NCI-H1436 treated with DMSO at 0.1 percent for 48 hours (cell line): ENCODE results near the gene STYXL2.

Experiments used
- DNase-seq: peaks from one replicate; lab custom pipeline; 2025; lab: John Stamatoyannopoulos, UW

The STYXL2 gene

GRCh38 chr1:167110586-167110985 is 16.7 kb downstream of the STYXL2 start:
- no peak for DNase-seq

GRCh38 chr1:167111868-167112709 is 18.2 kb downstream of the STYXL2 start:
- no peak for DNase-seq

DNA sequence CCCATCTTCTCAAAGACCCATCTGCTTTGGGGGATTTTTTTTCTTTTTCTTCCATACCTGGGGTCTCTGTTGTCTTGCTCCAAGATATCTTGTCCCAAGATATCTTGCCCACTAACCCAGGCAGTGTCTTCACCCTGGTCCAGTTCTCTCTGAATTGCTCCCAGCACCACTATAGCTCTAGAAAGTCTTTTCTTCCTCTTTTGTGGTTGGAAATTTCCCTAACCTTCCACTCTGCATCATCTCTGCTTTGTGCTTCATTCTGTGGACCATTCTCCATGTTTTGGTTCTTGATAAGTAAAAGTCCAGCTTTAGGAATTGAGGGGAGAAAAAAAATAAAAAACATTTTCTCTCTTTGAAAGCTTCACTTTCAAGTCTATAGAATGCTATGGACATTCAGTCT is 20.9 kb downstream of the STYXL2 start:
- no peak for DNase-seq

GRCh38 chr1:167115655-167116054 is 21.8 kb downstream of the STYXL2 start:
- DNase-seq: no peak

DNA sequence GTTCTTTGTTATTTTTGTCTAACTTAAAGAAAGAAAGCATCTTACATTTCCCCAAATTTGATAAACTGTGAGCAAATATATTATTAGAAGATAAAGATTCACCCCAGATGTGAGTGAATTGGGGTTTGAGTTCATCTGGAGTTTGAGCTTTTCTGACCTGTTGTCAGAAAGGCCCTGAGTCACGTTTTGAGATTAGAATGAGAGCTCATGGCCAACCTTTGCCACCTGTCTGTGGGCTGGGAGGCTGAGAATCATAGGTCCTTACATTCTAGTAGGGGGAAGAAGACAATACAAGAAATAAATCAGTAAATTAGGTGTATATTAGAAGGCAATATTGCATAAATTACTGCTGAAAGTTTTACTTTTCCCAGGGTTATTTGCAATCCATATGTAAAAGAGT is 22.3 kb downstream of the STYXL2 start:
- no peak for DNase-seq

DNA sequence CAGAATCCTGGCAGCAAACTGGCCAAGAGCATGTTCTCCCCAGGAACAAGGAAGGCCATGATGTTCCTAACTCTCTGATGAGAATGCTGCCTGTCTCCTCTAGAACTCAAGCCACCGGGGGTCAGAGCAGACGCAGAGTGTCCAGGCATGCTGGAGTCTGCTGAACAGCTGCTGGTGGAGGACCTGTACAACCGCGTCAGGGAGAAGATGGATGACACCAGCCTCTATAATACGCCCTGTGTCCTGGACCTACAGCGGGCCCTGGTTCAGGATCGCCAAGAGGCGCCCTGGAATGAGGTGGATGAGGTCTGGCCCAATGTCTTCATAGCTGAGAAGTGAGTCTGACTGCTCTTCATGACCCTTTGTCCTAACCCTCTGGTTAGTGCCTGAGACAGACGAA is 23.4 kb downstream of the STYXL2 start:
- no peak for DNase-seq

DNA sequence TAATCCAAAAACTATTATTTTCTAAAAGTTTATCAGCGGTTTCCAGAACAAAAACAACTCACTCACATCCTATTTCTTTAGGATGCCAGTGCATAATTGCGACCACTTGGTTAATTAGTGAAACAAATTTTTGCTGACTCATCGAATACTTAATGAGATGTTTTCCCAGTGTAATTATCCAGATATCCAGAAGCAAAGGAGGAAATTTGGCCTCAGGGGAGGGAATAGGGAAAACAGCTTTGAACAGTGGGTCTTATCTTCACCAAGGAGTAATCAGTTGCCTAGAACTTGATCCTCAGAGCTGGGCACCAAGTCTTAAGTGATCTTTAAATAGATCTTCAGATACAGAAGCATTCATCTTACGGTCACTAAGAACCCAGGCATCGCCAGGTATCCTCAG is 24.3 kb downstream of the STYXL2 start:
- no peak for DNase-seq

GRCh38 chr1:167119696-167120095 is 25.8 kb downstream of the STYXL2 start:
- DNase-seq: no peak

GRCh38 chr1:167120899-167121298 is 27.0 kb downstream of the STYXL2 start:
- no peak for DNase-seq

DNA sequence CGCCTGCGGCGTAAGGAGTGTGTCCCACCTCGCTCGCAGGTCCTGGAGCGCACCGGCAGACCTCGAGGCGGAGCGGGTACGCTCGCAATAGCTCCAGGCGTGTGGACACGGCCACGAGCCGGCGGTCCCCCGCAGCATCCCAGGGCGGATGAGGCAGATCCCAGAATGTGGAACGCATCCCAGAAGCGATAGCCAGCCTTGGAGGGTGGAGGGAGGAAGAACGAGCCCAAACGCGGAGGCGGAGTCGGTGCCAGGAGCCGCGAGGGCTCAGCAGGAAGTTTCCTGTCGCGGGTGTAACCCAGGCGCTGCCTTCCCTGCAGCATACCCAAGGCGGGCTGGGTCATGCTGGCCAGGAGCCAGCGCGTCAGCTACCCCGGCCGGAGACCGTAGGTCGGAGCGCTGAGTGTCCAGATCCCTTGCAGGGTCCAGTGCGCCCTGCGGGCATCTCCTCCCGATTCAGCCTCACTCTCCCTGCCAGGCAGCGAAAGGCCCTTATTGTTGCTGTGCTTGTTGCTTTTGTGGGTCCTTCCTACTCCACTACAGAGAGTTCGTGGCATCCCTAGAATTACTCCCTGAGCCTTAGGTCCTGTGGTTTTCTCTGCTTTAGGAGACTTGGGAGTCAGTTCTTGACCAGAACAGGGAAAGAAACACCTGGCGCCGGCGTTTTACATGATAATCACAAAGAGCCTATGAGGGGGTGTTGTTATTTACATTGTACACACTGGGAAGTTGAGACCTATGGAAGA is 27.7 kb downstream of the STYXL2 start:
- no peak for DNase-seq

DNA sequence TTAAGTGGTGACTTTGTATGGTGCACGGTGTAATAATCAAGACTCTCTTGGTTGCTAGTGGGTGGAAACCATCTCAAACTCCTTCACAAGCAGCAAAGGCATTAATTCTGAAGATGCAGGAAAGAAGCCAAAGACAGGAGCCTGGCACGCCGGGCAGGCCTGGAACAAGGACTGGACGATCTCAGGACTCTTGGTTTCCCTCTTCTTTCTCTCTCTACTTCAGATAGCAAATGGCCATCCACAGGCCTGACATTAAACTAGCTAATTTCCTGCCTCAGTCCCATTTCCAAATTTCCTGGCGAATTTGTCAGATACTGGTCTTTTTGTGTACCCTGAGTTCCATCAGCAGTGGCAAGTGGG is 28.2 kb downstream of the STYXL2 start:
- no peak for DNase-seq

DNA sequence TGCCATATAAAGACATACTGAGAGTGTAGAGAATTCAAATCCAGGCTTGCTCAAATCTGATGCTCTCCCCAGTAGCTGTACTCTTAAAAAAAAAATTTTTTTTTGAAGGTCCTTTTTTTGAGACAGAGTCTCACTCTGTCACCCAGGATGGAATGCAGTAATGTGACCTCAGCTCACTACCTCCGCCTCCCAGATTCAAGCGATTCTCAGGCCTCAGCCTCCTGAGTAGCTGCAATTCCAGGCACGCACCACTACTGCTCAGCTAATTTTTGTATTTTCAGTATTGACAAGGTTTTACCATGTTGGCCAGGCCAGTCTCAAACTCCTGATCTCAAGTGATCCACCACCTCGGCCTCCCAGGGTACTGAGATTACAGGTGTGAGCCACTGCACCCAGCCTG is 28.7 kb downstream of the STYXL2 start:
- DNase-seq: no peak

GRCh38 chr1:167126317-167126716 is 32.4 kb downstream of the STYXL2 start:
- DNase-seq: no peak

GRCh38 chr1:167126811-167127210 is 32.9 kb downstream of the STYXL2 start:
- no peak for DNase-seq

- DNase-seq: no peak
Measured at GRCh38 chr1:167127236-167127635, 33.4 kb downstream of the STYXL2 start.

DNA sequence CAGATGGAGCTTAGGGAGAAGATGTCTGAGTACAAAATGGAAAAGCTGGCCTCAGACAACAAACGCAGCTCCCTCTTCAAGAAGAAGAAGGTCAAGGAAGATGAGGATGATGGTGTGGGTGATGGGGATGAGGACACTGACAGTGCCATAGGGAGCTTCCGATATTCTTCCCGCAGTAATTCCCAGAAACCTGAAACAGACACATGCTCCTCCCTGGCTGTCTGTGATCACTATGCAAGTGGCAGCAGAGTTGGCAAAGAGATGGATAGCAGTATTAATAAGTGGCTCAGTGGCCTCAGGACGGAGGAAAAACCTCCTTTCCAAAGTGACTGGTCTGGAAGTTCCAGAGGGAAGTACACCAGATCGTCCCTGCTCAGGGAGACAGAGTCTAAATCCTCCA is 33.8 kb downstream of the STYXL2 start:
- no peak for DNase-seq

DNA sequence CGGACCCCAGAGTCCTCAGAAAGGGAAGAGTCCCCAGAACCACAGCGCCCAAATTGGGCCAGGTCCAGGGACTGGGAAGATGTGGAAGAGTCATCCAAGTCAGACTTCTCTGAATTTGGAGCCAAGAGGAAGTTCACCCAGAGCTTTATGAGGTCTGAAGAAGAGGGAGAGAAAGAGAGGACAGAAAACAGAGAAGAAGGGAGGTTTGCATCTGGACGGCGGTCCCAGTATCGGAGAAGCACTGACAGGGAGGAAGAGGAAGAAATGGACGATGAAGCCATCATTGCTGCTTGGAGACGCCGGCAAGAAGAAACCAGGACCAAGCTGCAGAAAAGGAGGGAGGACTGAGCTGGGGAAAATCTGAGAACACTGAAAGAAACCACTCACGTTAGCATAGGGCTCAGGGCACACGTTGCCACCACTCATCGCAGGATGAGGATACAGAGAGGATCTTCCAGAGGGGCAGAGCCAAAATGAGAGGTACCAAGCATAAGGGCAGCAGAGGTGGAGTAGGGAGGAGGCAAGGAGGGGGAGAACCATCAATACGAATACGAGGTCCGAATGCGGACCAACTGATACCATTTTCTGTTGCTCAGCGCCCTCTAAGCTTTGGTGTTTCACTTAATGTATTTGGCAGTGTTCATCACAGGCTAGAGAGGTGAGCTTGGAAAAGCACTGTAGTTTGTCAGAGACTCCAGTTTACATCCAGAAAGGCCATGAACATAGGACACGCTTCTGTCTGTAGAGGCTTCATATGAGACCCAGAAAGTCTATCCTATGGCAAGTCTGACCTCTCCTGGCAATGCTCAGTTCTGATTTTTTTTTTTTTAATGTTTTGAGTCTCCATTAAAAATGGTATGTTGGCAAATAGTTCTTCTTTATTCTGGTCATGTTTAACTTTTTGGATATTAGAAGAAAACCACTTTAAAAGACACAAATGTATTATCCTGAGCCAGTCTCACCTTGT is 34.7 kb downstream of the STYXL2 start:
- no peak for DNase-seq

DNA sequence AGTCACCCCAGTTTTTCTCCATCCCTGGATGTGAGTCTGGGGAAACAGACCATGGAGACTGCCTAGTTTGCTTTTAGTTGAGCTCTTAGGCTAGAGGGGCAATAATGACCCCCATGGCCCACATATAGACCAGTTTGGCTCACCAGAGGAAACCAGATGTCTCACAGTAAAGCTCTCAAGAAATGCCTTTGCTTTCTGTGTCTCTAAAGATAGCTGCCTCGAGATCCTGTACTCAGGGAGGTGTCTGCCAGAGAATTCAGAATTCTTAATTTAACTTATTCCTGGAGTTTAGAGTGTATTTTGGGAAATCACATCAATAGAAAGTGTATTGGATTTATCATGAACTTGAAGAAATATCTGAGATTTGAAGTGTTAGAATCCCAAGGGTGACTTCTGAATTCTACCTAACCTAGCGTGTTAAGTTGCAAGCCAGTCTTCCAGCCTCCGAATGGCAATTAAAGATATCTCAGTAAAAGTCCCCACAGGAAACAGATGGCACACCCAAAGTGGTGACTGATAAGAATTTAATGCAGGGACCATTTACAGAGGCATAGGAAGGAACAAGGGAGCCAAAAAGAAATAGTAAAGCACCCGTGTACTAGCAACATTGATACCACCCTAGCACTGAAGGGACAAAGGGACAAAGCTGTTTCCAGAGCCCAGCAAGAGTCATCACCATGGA is 37.1 kb downstream of the STYXL2 start:
- DNase-seq: no peak

- DNase-seq: no peak
Measured at GRCh38 chr1:167132301-167133010, 38.6 kb downstream of the STYXL2 start.

DNA sequence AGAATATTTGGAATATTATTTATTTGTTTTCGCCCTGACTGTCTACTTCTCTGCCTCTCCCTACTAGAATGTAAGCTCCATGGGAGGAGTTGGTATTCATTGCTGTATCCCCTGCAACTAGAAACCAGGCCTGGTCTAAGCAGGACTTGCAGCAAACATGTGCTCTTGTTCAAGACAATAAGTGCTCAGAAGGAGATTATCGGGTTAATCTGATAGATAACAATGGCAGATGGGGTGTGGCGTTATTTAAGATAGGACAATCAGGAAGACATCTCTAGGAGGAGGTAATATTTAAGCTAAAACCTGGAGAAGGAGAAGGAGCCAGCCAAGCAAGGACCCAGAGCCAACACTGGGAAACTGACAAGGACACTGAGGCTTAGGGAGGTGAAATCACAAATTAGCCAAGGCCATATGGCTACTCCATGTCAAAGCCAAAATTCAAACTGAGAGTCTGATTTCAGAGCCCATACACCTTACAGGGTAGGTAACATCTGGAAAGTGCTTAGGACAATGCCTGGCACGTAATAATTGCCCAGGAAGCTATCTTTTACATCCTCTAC is 41.5 kb downstream of the STYXL2 start:
- no peak for DNase-seq

GRCh38 chr1:167136191-167136614 is 42.3 kb downstream of the STYXL2 start:
- no peak for DNase-seq
